Spleen (tissue), 7 donors: ENCODE data around the gene SVIP.

ENCODE experiments used
- POLR2A ChIP-seq, 3 donors: fragments of 450-650 bp; IDR thresholded peaks; one replicate each; pipeline ENCODE4 v1.5.1; 2017; ENCODE audit warnings: antibody characterized with exemption in 3 of 3, mild to moderate bottlenecking in 1 of 3
- POLR2AphosphoS5 ChIP-seq, 3 donors: sonication (generic); formaldehyde crosslinking; IDR thresholded peaks; one replicate each; pipeline ENCODE4 v1.5.1; 2017; ENCODE audit warnings: antibody characterized with exemption in 3 of 3
- TF ChIP-seq, protein P1 (sequence below), 11 experiments: fragments of 200-600 bp in 7 of 11; fragments of 450-650 bp in 4 of 11; sonication (generic) in 4 of 11; IDR thresholded peaks in 8 of 11; conservative IDR thresholded peaks in 3 of 11; 1 replicate in 7 of 11; 2 replicates in 4 of 11; pipeline versions ENCODE4 v1.4.0 to v1.8.0; 2016 to 2021; ENCODE audit warnings: antibody characterized with exemption in 11 of 11, inconsistent platforms in 4 of 11, mild to moderate bottlenecking in 1 of 11
- donor health status: DM: no; HTN: no; CAD: no; lungs with moderate emphysema.
- donor health status: DM: no; HTN: no; CAD: no.
- donor health status: DM: no; HTN: no; CAD: no.

- TF ChIP-seq, protein P1, sequence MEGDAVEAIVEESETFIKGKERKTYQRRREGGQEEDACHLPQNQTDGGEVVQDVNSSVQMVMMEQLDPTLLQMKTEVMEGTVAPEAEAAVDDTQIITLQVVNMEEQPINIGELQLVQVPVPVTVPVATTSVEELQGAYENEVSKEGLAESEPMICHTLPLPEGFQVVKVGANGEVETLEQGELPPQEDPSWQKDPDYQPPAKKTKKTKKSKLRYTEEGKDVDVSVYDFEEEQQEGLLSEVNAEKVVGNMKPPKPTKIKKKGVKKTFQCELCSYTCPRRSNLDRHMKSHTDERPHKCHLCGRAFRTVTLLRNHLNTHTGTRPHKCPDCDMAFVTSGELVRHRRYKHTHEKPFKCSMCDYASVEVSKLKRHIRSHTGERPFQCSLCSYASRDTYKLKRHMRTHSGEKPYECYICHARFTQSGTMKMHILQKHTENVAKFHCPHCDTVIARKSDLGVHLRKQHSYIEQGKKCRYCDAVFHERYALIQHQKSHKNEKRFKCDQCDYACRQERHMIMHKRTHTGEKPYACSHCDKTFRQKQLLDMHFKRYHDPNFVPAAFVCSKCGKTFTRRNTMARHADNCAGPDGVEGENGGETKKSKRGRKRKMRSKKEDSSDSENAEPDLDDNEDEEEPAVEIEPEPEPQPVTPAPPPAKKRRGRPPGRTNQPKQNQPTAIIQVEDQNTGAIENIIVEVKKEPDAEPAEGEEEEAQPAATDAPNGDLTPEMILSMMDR (IDR thresholded peaks at IDR 0.05 in 8 of 11, conservative IDR thresholded peaks at IDR 0.05 in 3 of 11), result no peak
- TF ChIP-seq POLR2A (IDR thresholded peaks at IDR 0.05), result no peak
- TF ChIP-seq POLR2AphosphoS5 (IDR thresholded peaks at IDR 0.05), result no peak
Measured at GRCh38 chr11:22780952-22781593, 48.5 kb downstream of the SVIP start.
